HCT116 (cell line): Measurements from ENCODE around the gene CRY2. TPM values are rescaled to one million over a fixed set of nuclear protein-coding genes. Genes with fewer than 3 reads are reported as not detected.

Experiments
- ATAC-seq: fragments of 200-7000 bp; cut with Tn5 transposase; 2 replicates; pipeline ENCODE4 v1.9.1; 2020; ENCODE audit warnings: mild to moderate bottlenecking, moderate library complexity
- BruUV-seq: library from RNA; stranded (reverse); fragments of 400-500 nt; replicated peaks from 2 replicates; lab custom pipeline; 2021; lab: Mats Ljungman, UMichigan
- CTCF ChIA-PET: fragments of 300-600 bp; sonication (Branson Sonifier 250); formaldehyde crosslinking; loops from one replicate; lab custom pipeline; 2021; ENCODE audit warnings: antibody characterized with exemption; lab: Charles Lee
- POLR2A ChIA-PET: fragments of 300-600, 350-600 bp; sonication (Branson Sonifier 250); formaldehyde crosslinking; loops from one replicate; lab custom pipeline; 2021; ENCODE audit warnings: antibody characterized with exemption; lab: Charles Lee
- RAD21 ChIA-PET, 2 experiments: fragments of 300-600 bp; sonication (Branson Sonifier 250); formaldehyde crosslinking; loops; one replicate each; lab custom pipeline; 2023; ENCODE audit warnings: low total read pairs in 2 of 2; ENCODE audit not compliant: uncharacterized antibody in 2 of 2, unreplicated experiment in 2 of 2, low non-redundant PET in 1 of 2; lab: Charles Lee
- DNase-seq: peaks from one replicate; pipeline ENCODE4 v3.0.0-alpha.2; 2010; ENCODE audit warnings: low read depth, low spot score
- H2AFZ ChIP-seq: fragments of 200-600 bp; shearing (Covaris generic), sonication (generic); 2 replicates; pipeline ENCODE4 v1.6.1; 2017; ENCODE audit warnings: low read depth, mixed run types, mixed read lengths, antibody characterized with exemption, low read length; ENCODE audit not compliant: poor library complexity, severe bottlenecking
- H3K27ac ChIP-seq: 2 replicates; pipeline ENCODE4 v1.5.1; 2012; ENCODE audit warnings: low read depth, low read length
- H3K27me3 ChIP-seq: fragments of 200-600 bp; sonication (generic); 2 replicates; pipeline ENCODE4 v1.6.1; 2016; ENCODE audit warnings: mixed run types, low read length, mixed read lengths; ENCODE audit not compliant: insufficient read depth
- H3K36me3 ChIP-seq, 2 experiments: fragments of 200-500 bp in 1 of 2; fragments of 200-600 bp in 1 of 2; sonication (Bioruptor generic) in 1 of 2; sonication (generic) in 1 of 2; 2 replicates each; pipeline versions ENCODE4 v1.5.1 to v1.6.1; 2014 to 2016; ENCODE audit warnings: low read length in 2 of 2, inconsistent platforms in 1 of 2, mixed read lengths in 1 of 2, mixed run types in 1 of 2; ENCODE audit not compliant: insufficient read depth in 2 of 2, control insufficient read depth in 1 of 2
- H3K4me1 ChIP-seq, 2 experiments: fragments of 200-600 bp in 1 of 2; sonication (generic) in 1 of 2; 2 replicates each; pipeline versions ENCODE4 v1.5.1 to v1.6.1; 2012 to 2017; ENCODE audit warnings: low read length in 2 of 2, inconsistent platforms in 1 of 2, mild to moderate bottlenecking in 1 of 2, mixed read lengths in 1 of 2, mixed run types in 1 of 2, moderate library complexity in 1 of 2; ENCODE audit not compliant: insufficient read depth in 2 of 2, control insufficient read depth in 1 of 2
- H3K4me2 ChIP-seq: fragments of 200-600 bp; sonication (generic); 2 replicates; pipeline ENCODE4 v1.6.1; 2017; ENCODE audit warnings: mixed run types, low read length, mixed read lengths
- H3K4me3 ChIP-seq, 2 experiments: fragments of 200-600 bp in 1 of 2; sonication (generic) in 1 of 2; replicated peaks in 1 of 2; 2 replicates each; pipeline ENCODE4 v1.5.1; 2011 to 2016; ENCODE audit warnings: low read length in 2 of 2, control low read depth in 1 of 2, low read depth in 1 of 2, mild to moderate bottlenecking in 1 of 2, mixed read lengths in 1 of 2, mixed run types in 1 of 2
- H3K79me2 ChIP-seq: fragments of 200-600 bp; sonication (generic); 2 replicates; pipeline ENCODE4 v1.6.1; 2017; ENCODE audit warnings: mild to moderate bottlenecking, mixed run types, low read length, moderate library complexity, mixed read lengths; ENCODE audit not compliant: insufficient read depth
- H3K9ac ChIP-seq: fragments of 200-600 bp; sonication (generic); 2 replicates; pipeline ENCODE4 v1.6.1; 2016; ENCODE audit warnings: low read length, mixed read lengths
- H3K9me2 ChIP-seq: fragments of 200-600 bp; sonication (generic), shearing (Covaris generic); 2 replicates; pipeline ENCODE4 v1.6.1; 2017; ENCODE audit warnings: mixed run types, mild to moderate bottlenecking, moderate library complexity; ENCODE audit not compliant: insufficient read depth
- H3K9me3 ChIP-seq, 2 experiments: fragments of 200-500 bp in 1 of 2; fragments of 200-600 bp in 1 of 2; sonication (Bioruptor generic) in 1 of 2; sonication (generic) in 1 of 2; 2 replicates each; pipeline ENCODE4 v1.6.1; 2014 to 2017; ENCODE audit warnings: low read length in 2 of 2, mixed read lengths in 2 of 2, inconsistent platforms in 1 of 2, low read depth in 1 of 2, mild to moderate bottlenecking in 1 of 2, mixed run types in 1 of 2, moderate library complexity in 1 of 2; ENCODE audit not compliant: control insufficient read depth in 1 of 2, insufficient read depth in 1 of 2
- H4K20me1 ChIP-seq: fragments of 200-600 bp; sonication (generic), shearing (Covaris generic); 2 replicates; pipeline ENCODE4 v1.6.1; 2017; ENCODE audit warnings: mixed run types, mild to moderate bottlenecking, moderate library complexity; ENCODE audit not compliant: insufficient read depth
- ATF3 ChIP-seq: IDR thresholded peaks from 2 replicates; pipeline ENCODE4 v1.6.1; 2012
- CBX3 ChIP-seq: IDR thresholded peaks from 2 replicates; pipeline ENCODE4 v1.6.1; 2012; ENCODE audit warnings: low read depth
- CEBPB ChIP-seq: IDR thresholded peaks from 2 replicates; pipeline ENCODE4 v1.6.1; 2012; ENCODE audit warnings: low read depth
- CTCF ChIP-seq, 3 experiments: fragments of 200-600 bp in 1 of 3; sonication (generic) in 1 of 3; IDR thresholded peaks in 2 of 3; conservative IDR thresholded peaks in 1 of 3; 2 replicates each; pipeline ENCODE4 v1.5.1; 2012 to 2017; ENCODE audit warnings: low read depth in 2 of 3, low read length in 2 of 3, antibody characterized with exemption in 1 of 3, borderline replicate concordance in 1 of 3, control low read depth in 1 of 3, mild to moderate bottlenecking in 1 of 3, mixed read lengths in 1 of 3, mixed run types in 1 of 3, moderate library complexity in 1 of 3; ENCODE audit not compliant: insufficient read depth in 1 of 3
- EGR1 ChIP-seq: IDR thresholded peaks from 2 replicates; pipeline ENCODE4 v1.6.1; 2012; ENCODE audit warnings: low read depth
- EZH2 ChIP-seq: fragments of 200-600 bp; sonication (generic); IDR thresholded peaks from 2 replicates; pipeline ENCODE4 v1.6.1; 2017; ENCODE audit warnings: antibody characterized with exemption, mixed run types
- EZH2phosphoT487 ChIP-seq: fragments of 200-600 bp; IDR thresholded peaks from 2 replicates; pipeline ENCODE4 v1.6.1; 2018; ENCODE audit warnings: antibody characterized with exemption, borderline replicate concordance
- FOSL1 ChIP-seq: IDR thresholded peaks from 2 replicates; pipeline ENCODE4 v1.6.1; 2012; ENCODE audit warnings: low read depth
- JUND ChIP-seq: IDR thresholded peaks from 2 replicates; pipeline ENCODE4 v1.6.1; 2012
- MAX ChIP-seq: IDR thresholded peaks from 2 replicates; pipeline ENCODE4 v1.6.1; 2012
- POLR2A ChIP-seq: IDR thresholded peaks from 2 replicates; pipeline ENCODE4 v1.7.0; 2011; ENCODE audit warnings: borderline replicate concordance; ENCODE audit not compliant: insufficient read depth, insufficient read length; ENCODE audit errors: extremely low read depth
- REST ChIP-seq: IDR thresholded peaks from 2 replicates; pipeline ENCODE4 v1.6.1; 2012; ENCODE audit warnings: low read depth
- SRF ChIP-seq: IDR thresholded peaks from 2 replicates; pipeline ENCODE4 v1.6.1; 2012; ENCODE audit warnings: low read depth
- YY1 ChIP-seq: IDR thresholded peaks from 2 replicates; pipeline ENCODE4 v1.6.1; 2011; ENCODE audit warnings: low read length, low read depth, moderate library complexity, mild to moderate bottlenecking; ENCODE audit not compliant: insufficient replicate concordance; ENCODE audit errors: extremely low read depth
- ZBTB33 ChIP-seq: IDR thresholded peaks from 2 replicates; pipeline ENCODE4 v1.6.1; 2011; ENCODE audit warnings: mild to moderate bottlenecking, low read length, moderate library complexity; ENCODE audit not compliant: insufficient replicate concordance; ENCODE audit errors: extremely low read depth
- ZFX ChIP-seq: fragments of 450-650 bp; IDR thresholded peaks from 2 replicates; pipeline ENCODE4 v1.6.1; 2017
- ZNF274 ChIP-seq: fragments of 200-500 bp; sonication (Bioruptor generic); IDR thresholded peaks from 2 replicates; pipeline ENCODE4 v1.6.1; 2014; ENCODE audit warnings: mild to moderate bottlenecking, low read depth, low read length, inconsistent platforms
- intact Hi-C: fragments of 100-400 bp; cut with micrococcal nuclease; formaldehyde crosslinking; loops from 2 replicates; pipeline ENCODE4 v1.10.0; 2022
- total RNA-seq: library from RNA; stranded (reverse); gene quantifications from one replicate; pipeline ENCODE4 v1.2.1, GENCODE V29; 2021; ENCODE audit not compliant: unreplicated experiment

CRY2 gene
- total RNA-seq, 1 experiment from 2014 or later: 18.0 TPM

- RAD21 ChIA-PET: no interaction called here
- TF ChIP-seq CBX3 (no peak), FOSL1 (no peak), JUND (no peak), ATF3 (no peak), REST (no peak), YY1 (no peak), EZH2 (no peak), ZFX (no peak; the same call in 1 of the 2 replicates), CEBPB (no peak), ZNF274 (no peak), POLR2A (no peak), EGR1 (no peak), SRF (no peak), CTCF (IDR thresholded peaks at IDR 0.05 in 2 of 3, conservative IDR thresholded peaks at IDR 0.05 in 1 of 3; ENCODE audit: borderline replicate concordance in 1 of 3, insufficient read depth in 1 of 3, low read depth in 2 of 3, low read length in 2 of 3) (no peak), EZH2phosphoT487 (no peak), ZBTB33 (no peak), MAX (no peak)
- TF ChIP-seq, all 23 proteins: peak for 0
- H3K79me2 ChIP-seq: peaks cover 8% of the 10 kb centered on the region; the same call in 1 of the 2 replicates
- H3K36me3 ChIP-seq: peaks cover 7 to 32% of the 10 kb centered on the region in 2 experiments
- intact Hi-C loops: no loop called here
- H2AFZ ChIP-seq: no peak overlapping the region
- no peak overlapping the region for H3K27ac ChIP-seq
- BruUV-seq: no TSS peak
- ATAC-seq (no peak), DNase-seq (no peak)
- no peaks in the 10 kb centered on the region for H3K9me3 ChIP-seq
- H3K4me2 ChIP-seq: no peak overlapping the region
- POLR2A ChIA-PET: interaction anchor here (1.1 kb wide), 1 partner anchor 11 kb away, joined by 3 read pairs; the partner anchor contains the start of gene PEX16
- no peaks in the 10 kb centered on the region for H3K9me2 ChIP-seq
- H3K4me3 ChIP-seq: no peak overlapping the region
- no peaks in the 10 kb centered on the region for H3K27me3 ChIP-seq
- H3K4me1 ChIP-seq: peaks cover 0 to 8% of the 10 kb centered on the region in 2 experiments; a peak in 3 of 4 replicates
- CTCF ChIA-PET: interaction anchor here (1.2 kb wide), 1 partner anchor 36 kb away, joined by 4 read pairs; no protein-coding TSS in a partner anchor
- H3K9ac ChIP-seq: no peak overlapping the region
- no peaks in the 10 kb centered on the region for H4K20me1 ChIP-seq
Observed at GRCh38 chr11:45928535-45929215, 81.4 kb downstream of the CRY2 start.
